DND-41 (cell line): ENCODE results near the gene SLC5A11.

Source experiments
- CTCF ChIP-seq: IDR thresholded peaks from 2 replicates; pipeline ENCODE4 v1.5.1; 2012; ENCODE audit warnings: borderline replicate concordance, low read length, moderate library complexity, mild to moderate bottlenecking; ENCODE audit not compliant: poor library complexity, severe bottlenecking; ENCODE audit errors: extremely low read depth
- EZH2 ChIP-seq: IDR thresholded peaks from 3 replicates; pipeline ENCODE4 v1.6.1; 2012; ENCODE audit warnings: borderline replicate concordance, low read depth, mild to moderate bottlenecking, moderate library complexity, low read length, inconsistent platforms; ENCODE audit not compliant: severe bottlenecking

GRCh38 chr16:24946155-24946554 is 100.4 kb downstream of the SLC5A11 start:
- TF ChIP-seq CTCF, result no peak
- no peak for TF ChIP-seq EZH2
